Body of pancreas (tissue), 4 donors: ENCODE measurements around the gene SSTR3. TPM values are rescaled to one million over a fixed set of nuclear protein-coding genes. Genes with fewer than 3 reads are reported as not detected.

Experiments used
- ATAC-seq: fragments of 150-250 bp; one replicate; pipeline ENCODE4 v1.9.1; 2016
- DNase-seq, 4 donors: peaks; one replicate each; pipeline ENCODE4 v3.0.0-alpha.2; 2019
- H3K27ac ChIP-seq, 4 donors: fragments of 200-600 bp; sonication (generic); 1 replicate in 3 of 4; 2 replicates in 1 of 4; pipeline versions ENCODE4 v1.5.1 to v1.6.1; 2016 to 2019; ENCODE audit warnings: mild to moderate bottlenecking in 1 of 4, mixed read lengths in 1 of 4, moderate library complexity in 1 of 4
- H3K27me3 ChIP-seq, 2 donors: fragments of 200-600 bp; sonication (generic); one replicate each; pipeline ENCODE4 v1.6.0; 2016; ENCODE audit warnings: mild to moderate bottlenecking in 1 of 2
- H3K36me3 ChIP-seq, 2 donors: fragments of 200-600 bp; sonication (generic); replicated peaks in 1 of 2; 2 replicates each; pipeline ENCODE4 v1.5.1; 2016; ENCODE audit warnings: low read depth in 2 of 2; ENCODE audit not compliant: insufficient read depth in 1 of 2
- H3K4me1 ChIP-seq: fragments of 200-600 bp; sonication (generic); one replicate; pipeline ENCODE4 v1.6.0; 2016
- H3K4me3 ChIP-seq, 2 donors: fragments of 200-600 bp; sonication (generic); 1 replicate in 1 of 2; 2 replicates in 1 of 2; pipeline ENCODE4 v1.5.1; 2016 to 2019
- H3K9me3 ChIP-seq, 3 donors: fragments of 200-600 bp; sonication (generic); 1 replicate in 2 of 3; 2 replicates in 1 of 3; pipeline ENCODE4 v1.5.1; 2016
- CTCF ChIP-seq, 7 experiments: fragments of 450-650 bp in 4 of 7; fragments of 200-600 bp in 3 of 7; sonication (generic) in 3 of 7; IDR thresholded peaks; one replicate each; pipeline ENCODE4 v1.5.1; 2016 to 2019; ENCODE audit warnings: antibody characterized with exemption in 7 of 7
- POLR2A ChIP-seq, 3 donors: fragments of 450-650 bp; IDR thresholded peaks; one replicate each; pipeline ENCODE4 v1.6.1; 2016; ENCODE audit warnings: antibody characterized with exemption in 3 of 3, mild to moderate bottlenecking in 2 of 3
- WGBS, 2 donors: methylation state at CpG; one replicate each; pipeline ENCODE4 v1.1.5; 2017; 5-methylcytosine and 5-hydroxymethylcytosine counted together
- intact Hi-C: fragments of 100-400 bp; cut with DNase I; formaldehyde crosslinking; loops from one replicate; pipeline ENCODE4 v1.15.1; 2023
- total RNA-seq, 2 donors: library from RNA; depleted of rRNA; stranded (reverse); fragments of >200 nt; gene quantifications; one replicate each; pipeline ENCODE4 v1.1.0, GENCODE V29; 2016

The SSTR3 gene
- total RNA-seq, 2 donors from 2014 or later = 1.3 to 4.2 TPM

- H3K27me3 ChIP-seq = no peaks in the 10 kb centered on the region
- no peaks in the 10 kb centered on the region for H3K9me3 ChIP-seq
- H3K36me3 ChIP-seq = no peaks in the 10 kb centered on the region
- peaks cover 17% of the 10 kb centered on the region for H3K4me1 ChIP-seq
- TF ChIP-seq CTCF (IDR thresholded peaks at IDR 0.05) = no peak
- no peak for TF ChIP-seq POLR2A (IDR thresholded peaks at IDR 0.05)
- 76 to 85% methylated on average over 21 to 31 of the region's 31 CpGs for WGBS, 2 donors
- DNase-seq (no peak), ATAC-seq (no peak)
- intact Hi-C loops = no loop called here
- no peak overlapping the region for H3K4me3 ChIP-seq
- no peak overlapping the region for H3K27ac ChIP-seq
Observed at GRCh38 chr22:37179622-37180420, 32.5 kb downstream of the SSTR3 start.

- TF ChIP-seq POLR2A (IDR thresholded peaks at IDR 0.05) (no peak), CTCF (IDR thresholded peaks at IDR 0.05) (no peak)
- Histone ChIP-seq H3K27ac (no peak overlapping the region), H3K36me3 (no peaks in the 10 kb centered on the region), H3K4me1 (peaks cover 17% of the 10 kb centered on the region), H3K27me3 (no peaks in the 10 kb centered on the region), H3K4me3 (no peak overlapping the region), H3K9me3 (no peaks in the 10 kb centered on the region)
- 90 to 94% methylated on average over 9 to 10 of the region's 10 CpGs for WGBS, 2 donors
- ATAC-seq (no peak), DNase-seq (no peak)
- intact Hi-C loops = no loop called here
Observed at GRCh38 chr22:37179126-37179470, 33.2 kb downstream of the SSTR3 start.

GRCh38 chr22:37178350-37179125, 33.7 kb downstream of the SSTR3 start:
- Histone ChIP-seq H3K36me3 (no peaks in the 10 kb centered on the region), H3K4me3 (no peak overlapping the region), H3K27me3 (no peaks in the 10 kb centered on the region), H3K9me3 (no peaks in the 10 kb centered on the region), H3K4me1 (peaks cover 17% of the 10 kb centered on the region), H3K27ac (peak overlapping the region in 1 of 4 donors; percentile 14)
- WGBS, 2 donors = 28 to 32% methylated on average over 13 to 16 of the region's 17 CpGs
- ATAC-seq (peak; percentile 34), DNase-seq (peak in 3 of 4 donors; percentile 44 to 57 (median 57))
- TF ChIP-seq POLR2A (IDR thresholded peaks at IDR 0.05) = no peak
- no peak for TF ChIP-seq CTCF (IDR thresholded peaks at IDR 0.05)
- intact Hi-C loops = no loop called here

- WGBS, 2 donors = 79 to 92% methylated on average over 3 of the region's 3 CpGs
- TF ChIP-seq POLR2A (IDR thresholded peaks at IDR 0.05) = no peak
- no peak overlapping the region for H3K27ac ChIP-seq
- no peaks in the 10 kb centered on the region for H3K27me3 ChIP-seq
- peaks cover 17% of the 10 kb centered on the region for H3K4me1 ChIP-seq
- DNase-seq (no peak), ATAC-seq (no peak)
- H3K36me3 ChIP-seq = no peaks in the 10 kb centered on the region
- H3K9me3 ChIP-seq = no peaks in the 10 kb centered on the region
- intact Hi-C loops = no loop called here
- H3K4me3 ChIP-seq = no peak overlapping the region
Observed at GRCh38 chr22:37177755-37178154, 34.5 kb downstream of the SSTR3 start.

GRCh38 chr22:37177221-37177620, 35.1 kb downstream of the SSTR3 start:
- DNase-seq (no peak), ATAC-seq (no peak)
- WGBS, 2 donors = 56 to 60% methylated on average over 4 to 5 of the region's 5 CpGs
- intact Hi-C loops = no loop called here
- TF ChIP-seq POLR2A (IDR thresholded peaks at IDR 0.05) (no peak), CTCF (IDR thresholded peaks at IDR 0.05) (no peak)
- H3K4me1 ChIP-seq = peaks cover 17% of the 10 kb centered on the region
- H3K9me3 ChIP-seq = no peaks in the 10 kb centered on the region
- no peaks in the 10 kb centered on the region for H3K36me3 ChIP-seq
- no peak overlapping the region for H3K4me3 ChIP-seq
- H3K27ac ChIP-seq = peak overlapping the region in 1 of 4 donors; percentile 52
- H3K27me3 ChIP-seq = no peaks in the 10 kb centered on the region
